ENCODE data around the gene SCAMP2. TPM values are rescaled to one million over a fixed set of nuclear protein-coding genes. Genes with fewer than 3 reads are reported as not detected.
A peak's percentile ranks its signal among the peaks of the same experiment; 100 is the strongest.

Gene SCAMP2
- total RNA-seq, 1 donor from 2014 or later: 77.2 TPM

DNA sequence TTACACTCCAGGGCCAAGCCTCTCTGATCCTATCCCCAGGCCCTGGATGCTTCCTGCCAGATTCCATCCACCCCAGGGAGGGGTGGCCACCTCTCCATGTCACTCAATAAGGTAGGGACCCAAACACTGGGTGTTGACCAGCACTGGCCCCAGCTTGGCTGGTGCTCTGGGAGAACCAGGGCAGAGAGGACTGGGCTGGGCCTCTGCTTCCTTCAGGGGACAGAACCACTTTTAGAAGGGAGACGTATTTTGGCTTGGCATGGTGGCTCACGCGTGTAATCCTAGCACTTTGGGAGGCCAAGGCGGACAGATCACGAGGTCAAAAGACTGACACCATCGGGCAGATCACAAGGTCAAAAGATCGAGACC, 51.4 kb downstream of the SCAMP2 start:
- no peak for DNase-seq (ENCODE audit: low read depth)

DNA sequence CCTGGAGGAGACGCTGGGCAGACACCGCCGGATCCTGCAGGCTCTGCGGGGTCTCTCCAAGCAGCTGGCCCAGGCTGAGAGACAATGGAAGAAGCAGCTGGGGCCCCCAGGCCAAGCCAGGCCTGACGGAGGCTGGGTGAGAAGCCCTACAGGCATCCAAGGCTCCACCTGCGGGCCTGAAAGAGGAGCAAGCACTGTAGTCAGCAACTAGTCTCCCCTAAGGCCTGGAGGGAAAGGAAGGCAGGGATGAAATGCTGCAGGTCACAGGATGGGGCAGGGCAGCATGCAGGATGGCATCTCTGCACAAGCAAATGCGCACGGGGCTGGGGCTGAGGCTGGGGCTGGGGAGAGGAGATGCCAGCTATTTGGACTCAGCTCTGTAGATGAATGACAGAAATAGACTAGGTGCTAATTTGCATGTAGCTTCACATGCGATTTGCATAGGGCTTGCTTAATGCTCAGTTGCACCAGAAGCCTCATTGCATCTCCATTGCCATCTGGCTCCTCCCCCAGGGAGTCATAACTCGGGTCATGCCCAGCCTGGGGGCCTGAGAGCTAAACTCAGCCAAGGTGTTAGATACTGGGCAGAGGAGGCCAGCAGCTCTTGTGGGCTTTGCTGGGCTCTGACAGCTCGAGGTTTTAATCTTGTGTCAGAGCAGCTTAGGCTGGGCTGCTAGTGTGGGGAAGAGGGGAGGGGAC, 51.9 kb downstream of the SCAMP2 start:
- DNase-seq (ENCODE audit: low read depth): no peak

DNA sequence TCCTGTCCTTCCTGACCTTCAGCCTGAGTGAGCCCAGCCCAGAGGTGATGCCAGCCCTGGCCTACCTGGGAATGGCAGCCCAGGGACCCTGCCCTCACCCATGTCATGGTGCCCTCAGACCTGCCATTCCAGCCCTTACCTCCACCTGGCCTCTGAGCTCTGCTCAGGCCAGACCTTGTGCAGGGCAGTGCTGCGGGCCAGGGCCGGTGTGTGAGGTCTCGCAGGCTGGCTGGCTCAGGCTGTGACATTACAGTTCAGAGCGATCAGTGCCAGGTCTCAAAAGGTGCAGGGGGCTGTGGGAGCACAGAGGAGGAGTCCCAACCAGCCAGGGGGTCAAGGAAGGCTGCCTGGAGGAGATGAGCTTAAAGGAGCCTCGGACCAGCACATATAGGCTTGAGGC, 53.1 kb downstream of the SCAMP2 start:
- no peak for DNase-seq (ENCODE audit: low read depth)

DNA sequence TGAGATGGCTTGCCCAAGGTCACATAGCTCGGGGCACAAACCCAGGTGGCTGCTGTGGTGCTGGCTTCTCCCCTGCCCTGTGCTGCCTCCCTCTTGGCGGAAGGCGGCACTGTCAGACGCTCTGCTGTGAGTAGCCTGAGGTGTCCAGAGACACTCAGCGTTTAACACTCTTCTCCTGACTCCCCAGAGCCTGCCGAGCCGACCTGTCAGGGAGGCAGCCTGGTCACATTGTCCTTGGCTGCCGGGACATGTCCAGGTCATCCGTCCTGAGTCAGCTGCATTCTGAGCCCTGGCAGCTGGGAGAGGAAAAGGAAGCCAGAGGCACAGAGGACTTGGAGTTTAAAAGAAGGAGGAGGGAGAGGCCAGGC, 55.8 kb downstream of the SCAMP2 start:
- DNase-seq (ENCODE audit: low read depth): peak; percentile 58

DNA sequence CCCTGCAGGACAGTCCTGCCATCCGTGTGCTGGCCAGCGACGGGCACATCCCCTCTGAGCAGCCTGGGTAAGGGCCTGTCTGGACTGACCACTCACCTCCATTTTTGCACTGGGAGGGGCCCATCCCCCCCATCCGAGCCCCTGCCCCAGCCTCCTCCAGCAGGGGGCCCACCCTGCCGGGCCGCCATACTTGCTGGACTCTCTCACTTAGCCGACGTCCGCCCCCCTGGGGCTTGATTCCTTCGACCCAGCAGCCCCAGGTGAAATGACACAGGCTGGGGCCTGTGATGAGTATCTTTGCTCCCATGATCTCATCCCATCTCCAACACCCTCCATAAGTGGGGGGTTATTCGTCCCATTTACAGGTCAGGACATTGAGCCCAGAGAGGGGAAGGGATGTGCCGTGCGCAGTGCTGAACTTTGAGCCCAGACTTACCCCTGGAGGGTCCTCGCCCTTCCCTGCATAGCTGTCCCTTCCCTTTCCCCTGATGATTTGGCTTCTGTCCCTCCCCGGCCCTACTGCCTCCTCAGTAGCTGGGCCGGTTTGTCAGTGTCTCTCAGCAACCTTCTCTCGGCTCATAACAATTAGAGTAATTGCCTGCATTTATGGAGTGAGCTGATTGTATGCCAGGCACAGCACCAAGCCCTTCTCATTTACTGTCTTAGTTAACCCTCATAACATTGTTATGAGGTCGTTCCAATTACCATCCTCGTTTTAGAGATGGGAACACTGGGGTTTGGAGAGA, 56.4 kb downstream of the SCAMP2 start:
- no peak for DNase-seq (ENCODE audit: low read depth)

DNA sequence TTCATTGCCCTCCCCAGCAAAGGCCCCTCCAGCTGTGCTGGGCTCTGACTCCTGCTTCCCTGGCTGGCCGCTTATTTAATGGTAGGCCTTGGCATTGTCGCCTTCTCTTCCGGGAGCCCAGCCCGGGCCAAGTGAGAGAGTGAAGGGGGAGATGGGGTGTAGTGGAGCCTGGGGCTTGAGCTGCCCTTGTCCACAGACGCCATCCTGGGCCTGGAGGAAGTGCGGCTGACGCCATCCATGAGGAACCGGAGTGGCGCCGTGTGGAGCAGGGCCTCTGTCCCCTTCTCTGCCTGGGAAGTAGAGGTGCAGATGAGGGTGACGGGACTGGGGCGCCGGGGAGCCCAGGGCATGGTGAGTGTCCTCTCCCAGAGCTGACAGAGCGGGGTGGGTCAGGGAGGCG, 57.2 kb downstream of the SCAMP2 start:
- DNase-seq (ENCODE audit: low read depth): no peak

DNA sequence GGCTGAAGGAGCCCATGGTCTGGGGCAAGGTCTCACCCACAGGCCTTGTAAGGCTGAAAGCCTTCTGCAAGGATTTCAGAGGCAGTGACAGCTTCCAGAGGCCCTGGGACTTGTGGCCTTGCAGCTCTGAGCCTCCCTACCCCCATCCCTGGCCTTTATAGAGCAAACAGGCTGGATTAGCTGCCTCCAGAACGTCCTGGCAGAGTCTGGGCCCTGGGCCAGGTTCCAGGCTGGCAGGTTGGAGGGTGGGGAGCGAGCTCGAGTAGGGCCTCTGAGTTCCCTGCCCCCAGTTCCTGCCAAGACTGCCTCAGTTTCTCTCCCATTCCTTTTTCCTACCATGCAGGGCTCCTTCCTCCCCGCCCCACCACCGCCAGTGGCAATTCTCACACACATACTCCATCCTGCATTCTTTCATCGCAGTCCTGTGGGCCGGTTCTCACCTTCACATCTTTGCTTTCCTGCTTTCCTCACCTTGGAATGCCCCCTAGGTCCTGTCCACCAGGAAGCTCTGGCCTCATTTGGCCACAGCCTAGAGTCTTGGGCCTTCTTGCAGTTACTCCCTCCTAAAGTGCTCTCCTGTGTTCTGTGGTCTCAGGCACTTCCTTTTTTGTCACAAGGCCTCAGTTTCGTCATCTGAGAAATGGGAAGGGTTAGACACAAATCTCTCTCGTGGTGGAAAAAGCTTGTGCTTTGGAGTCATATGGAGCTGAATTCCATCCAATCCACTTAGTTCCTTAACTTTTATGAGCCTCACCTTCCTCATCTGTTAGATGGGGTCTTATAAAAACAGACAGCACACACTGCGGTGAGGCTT, 57.8 kb downstream of the SCAMP2 start:
- DNase-seq (ENCODE audit: low read depth): no peak

DNA sequence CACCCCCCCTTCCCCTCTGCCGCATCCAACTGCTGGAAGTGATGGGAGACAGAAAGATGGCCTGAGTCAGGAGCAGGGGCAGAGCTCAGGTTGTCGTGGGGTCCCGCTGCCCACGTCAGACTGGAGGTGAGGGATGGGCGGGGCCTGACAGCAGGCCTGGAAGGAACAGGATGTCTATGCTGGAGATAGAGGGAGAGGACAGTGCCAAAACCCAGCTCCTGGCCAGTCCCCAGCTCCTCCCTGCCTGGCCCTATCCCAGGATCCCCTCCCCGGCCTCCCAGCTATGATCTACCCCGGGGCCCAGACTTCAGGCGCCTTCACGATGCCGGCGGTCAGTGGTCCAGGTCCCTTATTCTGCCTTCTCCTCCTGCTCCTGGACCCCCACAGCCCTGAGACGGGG, 60.6 kb downstream of the SCAMP2 start, which contains the start of gene LMAN1L:
Gene LMAN1L, plus strand, starts transcription at position 303 of the 400 bp plus-strand sequence. Its CDS starts 20 bp downstream, at position 323.
- DNase-seq (ENCODE audit: low read depth): no peak

DNA sequence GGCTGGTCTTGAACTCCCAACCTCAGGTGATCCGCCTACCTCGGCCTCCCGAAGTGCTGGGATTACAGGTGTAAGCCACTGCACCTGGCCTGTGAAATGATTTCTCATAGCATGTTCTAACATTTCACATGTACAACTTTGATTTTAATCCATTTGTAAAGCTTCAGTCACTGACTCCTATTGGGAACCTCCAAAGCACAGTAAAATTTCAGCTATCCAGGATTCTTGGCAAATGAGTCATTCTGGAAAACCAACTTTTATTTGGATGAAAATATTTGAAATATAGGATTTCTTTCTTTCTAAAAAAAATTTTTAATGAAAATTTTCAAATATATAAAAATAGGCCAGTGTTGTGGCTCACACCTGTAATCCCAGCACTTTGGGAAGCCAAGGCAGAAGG, 63.2 kb downstream of the SCAMP2 start:
- DNase-seq (ENCODE audit: low read depth): no peak

DNA sequence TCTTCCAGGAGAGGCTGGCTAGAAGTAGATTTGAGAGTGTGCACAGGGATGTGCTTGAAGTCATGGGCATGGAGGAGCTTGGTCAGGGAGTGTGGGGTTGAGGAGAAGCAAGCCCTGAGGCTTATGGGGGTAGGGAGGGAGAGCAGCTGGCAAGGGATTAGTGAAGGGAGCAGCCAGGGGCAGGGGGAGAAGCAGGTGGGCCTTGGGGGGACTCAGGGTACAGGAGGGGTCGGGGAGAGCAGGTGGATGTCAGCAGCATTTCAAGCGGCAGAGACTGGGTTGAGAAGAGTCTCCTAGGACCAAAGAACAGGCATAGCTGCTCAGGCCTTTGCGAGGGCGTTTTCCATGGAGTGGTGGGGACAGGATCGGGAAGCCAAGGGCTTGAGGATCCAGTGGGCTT, 63.9 kb downstream of the SCAMP2 start:
- DNase-seq (ENCODE audit: low read depth): no peak

DNA sequence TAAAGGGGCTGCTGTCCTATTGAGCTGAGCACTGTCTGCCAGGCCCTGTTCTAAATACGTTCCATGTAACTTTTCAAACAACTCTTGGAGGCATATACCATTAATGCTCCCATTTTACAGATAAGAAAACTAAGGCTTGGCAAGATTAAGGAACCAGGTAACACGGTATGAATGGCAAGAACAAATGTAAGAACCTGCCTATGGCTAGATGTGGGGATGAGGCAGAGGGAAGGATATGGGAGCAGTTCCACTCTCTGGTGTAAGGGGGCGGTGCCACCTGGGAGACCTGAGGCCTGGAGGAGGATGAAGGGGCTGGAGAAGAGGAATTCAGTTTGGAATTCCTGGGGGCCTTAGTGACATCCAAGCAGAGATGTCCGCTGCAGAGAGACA, 64.3 kb downstream of the SCAMP2 start:
- no peak for DNase-seq (ENCODE audit: low read depth)

DNA sequence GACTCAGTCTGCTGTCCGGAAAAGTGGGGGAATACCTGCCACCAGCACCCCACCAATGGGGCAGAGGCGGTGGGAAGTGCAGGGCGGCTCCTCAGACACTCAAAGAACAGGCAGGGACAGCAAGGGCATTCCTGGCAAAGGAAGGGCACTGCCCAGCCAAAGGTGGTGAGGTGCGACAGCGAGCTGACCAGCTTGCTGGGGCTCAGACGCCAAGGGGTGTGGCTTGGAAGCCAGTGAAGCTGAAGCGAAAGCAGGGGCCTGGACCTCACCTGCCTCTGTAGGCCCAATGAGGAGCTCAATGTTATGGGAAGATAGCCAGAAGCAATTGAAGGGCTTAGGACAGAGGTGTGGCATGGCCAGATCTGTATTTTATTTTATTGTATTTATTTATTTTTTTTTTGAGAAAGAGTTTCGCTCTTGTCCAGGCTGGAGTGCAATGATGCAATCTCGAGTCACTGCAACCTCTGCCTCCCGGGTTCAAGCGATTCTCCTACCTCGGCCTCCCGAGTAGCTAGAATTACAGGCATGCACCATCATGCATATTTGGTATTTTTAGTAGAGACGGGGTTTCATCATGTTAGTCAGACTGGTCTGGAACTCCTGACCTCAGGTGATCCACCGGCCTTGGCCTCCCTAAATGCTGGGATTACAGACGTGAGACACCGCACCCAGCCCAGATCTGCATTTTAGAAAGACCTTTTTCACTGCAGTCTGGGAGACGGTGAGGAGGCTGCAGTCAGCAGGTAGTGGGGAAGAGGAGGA, 64.9 kb downstream of the SCAMP2 start:
- DNase-seq (ENCODE audit: low read depth): no peak

DNA sequence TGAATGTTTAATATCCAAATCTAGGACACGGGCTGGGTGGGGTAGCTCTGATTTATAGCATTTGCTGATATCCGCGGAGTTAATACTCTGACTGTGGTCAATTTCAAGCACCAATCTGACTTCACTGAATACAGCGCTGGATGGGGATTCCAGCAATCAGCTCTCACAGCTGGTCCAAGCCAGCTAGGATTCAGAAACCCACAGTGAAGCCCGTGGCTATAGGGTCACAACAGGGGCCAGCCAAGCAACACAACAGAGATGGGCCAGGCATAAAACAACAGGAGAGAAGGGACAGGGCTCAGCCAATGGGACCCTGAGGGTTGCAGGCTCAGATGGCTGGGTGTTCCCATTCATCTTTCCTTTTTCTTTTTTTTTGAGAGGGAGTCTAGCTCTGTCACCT, 65.9 kb downstream of the SCAMP2 start:
- DNase-seq (ENCODE audit: low read depth): no peak

DNA sequence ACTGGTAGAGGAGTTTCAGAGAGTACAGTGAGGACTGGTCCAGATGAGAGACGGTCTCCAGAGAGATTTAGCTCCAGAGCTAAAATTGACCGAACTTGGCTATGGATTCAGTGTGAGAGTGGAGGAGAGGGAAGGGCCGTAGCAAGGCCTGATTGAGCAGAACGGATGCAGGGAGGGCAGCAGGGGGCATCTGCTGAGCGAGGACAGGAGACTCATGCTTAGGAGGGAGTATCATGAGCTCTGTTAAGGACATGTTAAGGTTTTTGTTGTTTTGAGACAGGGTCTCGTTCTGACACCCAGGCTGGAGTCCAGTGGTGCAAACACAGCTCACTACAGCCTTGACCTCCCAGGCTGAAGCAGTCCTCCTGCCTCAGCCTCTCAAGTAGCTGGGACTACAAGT, 68.2 kb downstream of the SCAMP2 start:
- no peak for DNase-seq (ENCODE audit: low read depth)

DNA sequence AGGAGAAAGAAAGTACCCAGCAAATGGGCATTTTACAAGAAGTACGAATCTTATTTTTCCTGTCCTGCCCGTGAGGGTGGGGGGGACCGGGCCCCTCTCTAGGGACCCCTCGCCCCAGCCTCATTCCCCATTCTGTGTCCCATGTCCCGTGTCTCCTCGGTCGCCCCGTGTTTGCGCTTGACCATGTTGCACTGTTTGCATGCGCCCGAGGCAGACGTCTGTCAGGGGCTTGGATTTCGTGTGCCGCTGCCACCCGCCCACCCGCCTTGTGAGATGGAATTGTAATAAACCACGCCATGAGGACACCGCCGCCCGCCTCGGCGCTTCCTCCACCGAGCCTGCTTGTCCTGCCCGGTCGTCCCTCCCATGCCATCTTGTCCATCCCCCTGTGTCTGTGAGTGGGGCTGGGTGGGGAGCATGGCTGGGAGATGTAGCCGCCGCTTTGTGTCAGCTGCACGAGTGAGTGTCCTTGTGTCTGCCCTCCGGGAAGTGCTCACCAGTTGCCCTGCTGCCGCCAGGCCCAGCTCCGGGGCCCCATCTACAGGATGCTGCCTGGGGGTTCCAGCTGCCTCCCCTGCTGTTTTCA, 70.2 kb downstream of the SCAMP2 start:
- DNase-seq (ENCODE audit: low read depth): no peak

DNA sequence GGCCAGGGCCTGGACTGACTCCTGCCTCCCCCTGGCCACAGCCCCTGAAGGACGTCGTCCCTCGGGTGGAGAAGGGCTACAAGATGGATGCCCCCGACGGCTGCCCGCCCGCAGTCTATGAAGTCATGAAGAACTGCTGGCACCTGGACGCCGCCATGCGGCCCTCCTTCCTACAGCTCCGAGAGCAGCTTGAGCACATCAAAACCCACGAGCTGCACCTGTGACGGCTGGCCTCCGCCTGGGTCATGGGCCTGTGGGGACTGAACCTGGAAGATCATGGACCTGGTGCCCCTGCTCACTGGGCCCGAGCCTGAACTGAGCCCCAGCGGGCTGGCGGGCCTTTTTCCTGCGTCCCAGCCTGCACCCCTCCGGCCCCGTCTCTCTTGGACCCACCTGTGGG, 70.9 kb downstream of the SCAMP2 start:
- DNase-seq (ENCODE audit: low read depth): no peak

DNA sequence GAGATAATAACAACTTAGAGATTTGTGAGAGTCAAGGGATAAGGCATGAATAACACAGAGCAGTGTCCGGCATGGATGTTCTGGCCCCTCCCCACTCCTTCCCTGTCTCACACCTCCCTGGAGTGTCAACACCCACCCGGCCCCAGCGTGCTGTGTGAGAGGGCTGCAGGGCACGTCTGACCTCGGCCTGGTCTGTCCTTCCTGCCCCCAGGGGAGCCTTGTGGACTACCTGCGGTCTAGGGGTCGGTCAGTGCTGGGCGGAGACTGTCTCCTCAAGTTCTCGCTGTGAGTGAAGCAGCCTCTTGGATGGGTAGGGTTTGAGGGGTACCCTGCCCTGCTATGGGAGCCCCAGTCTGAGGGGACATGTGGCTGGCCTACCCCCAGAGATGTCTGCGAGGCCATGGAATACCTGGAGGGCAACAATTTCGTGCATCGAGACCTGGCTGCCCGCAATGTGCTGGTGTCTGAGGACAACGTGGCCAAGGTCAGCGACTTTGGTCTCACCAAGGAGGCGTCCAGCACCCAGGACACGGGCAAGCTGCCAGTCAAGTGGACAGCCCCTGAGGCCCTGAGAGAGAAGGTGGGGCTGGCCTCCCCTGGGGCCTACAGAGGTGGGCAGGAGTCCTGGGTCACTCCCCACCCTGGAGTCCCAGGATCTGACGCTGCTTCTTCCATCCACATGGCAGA, 71.7 kb downstream of the SCAMP2 start:
- DNase-seq (ENCODE audit: low read depth): no peak

DNA sequence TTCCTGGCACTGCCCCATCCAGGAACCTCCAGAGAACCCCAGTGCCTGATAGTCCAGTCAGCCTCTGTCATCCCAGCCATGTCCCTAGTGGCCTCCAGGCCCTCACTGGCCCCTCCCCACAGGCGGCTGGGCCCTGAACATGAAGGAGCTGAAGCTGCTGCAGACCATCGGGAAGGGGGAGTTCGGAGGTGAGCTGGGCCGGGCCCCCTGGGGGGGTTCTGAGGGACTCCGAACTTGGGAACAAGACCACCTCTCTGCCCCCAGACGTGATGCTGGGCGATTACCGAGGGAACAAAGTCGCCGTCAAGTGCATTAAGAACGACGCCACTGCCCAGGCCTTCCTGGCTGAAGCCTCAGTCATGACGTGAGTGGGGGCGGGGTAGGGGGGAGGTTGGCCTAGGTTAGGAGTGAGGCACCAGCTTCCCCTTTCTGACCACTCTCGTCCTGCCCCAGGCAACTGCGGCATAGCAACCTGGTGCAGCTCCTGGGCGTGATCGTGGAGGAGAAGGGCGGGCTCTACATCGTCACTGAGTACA, 72.5 kb downstream of the SCAMP2 start:
- DNase-seq (ENCODE audit: low read depth): no peak

DNA sequence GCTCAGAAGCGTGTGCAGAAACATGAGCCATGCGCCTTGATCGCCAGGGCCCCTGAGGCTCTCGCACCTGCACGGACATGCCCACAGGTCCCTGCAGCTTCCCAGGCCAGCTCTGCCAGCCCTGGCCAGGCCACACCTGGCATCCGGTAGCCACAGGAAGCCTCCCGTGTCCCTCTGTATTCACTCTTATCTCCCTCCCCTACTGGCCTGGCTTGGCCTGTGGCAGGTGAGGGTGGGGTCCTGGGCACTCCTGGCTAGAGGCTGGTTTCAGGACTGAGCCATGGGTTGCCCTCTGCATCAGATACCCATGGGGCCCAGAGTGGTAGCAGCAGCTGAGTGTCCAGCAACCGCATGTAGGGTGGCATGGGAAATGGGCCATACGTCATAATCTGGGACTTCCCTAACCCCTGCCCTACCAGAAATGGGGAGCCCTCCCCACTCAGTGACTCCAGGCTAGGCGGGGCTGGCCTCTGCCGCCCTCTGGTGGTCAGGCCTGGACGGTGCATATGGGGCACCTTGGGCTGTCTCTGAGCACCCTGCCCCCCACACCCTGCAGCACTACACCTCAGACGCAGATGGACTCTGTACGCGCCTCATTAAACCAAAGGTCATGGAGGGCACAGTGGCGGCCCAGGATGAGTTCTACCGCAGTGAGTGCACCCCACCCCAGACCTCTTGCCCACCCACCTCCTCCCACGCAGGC, 73.2 kb downstream of the SCAMP2 start:
- DNase-seq (ENCODE audit: low read depth): peak; percentile 72
